GM12873 (cell line): ENCODE measurements around the gene HSPA12A.
A peak's percentile ranks its signal among the peaks of the same experiment; 100 is the strongest.

ENCODE experiments used
- TF ChIP-seq, protein P1 (sequence below): IDR thresholded peaks from 2 replicates; pipeline ENCODE4 v1.5.1; 2012; ENCODE audit warnings: low read depth, mild to moderate bottlenecking, moderate library complexity, low read length, control low read depth; ENCODE audit not compliant: insufficient read depth; ENCODE audit errors: missing control alignments

Gene HSPA12A

DNA sequence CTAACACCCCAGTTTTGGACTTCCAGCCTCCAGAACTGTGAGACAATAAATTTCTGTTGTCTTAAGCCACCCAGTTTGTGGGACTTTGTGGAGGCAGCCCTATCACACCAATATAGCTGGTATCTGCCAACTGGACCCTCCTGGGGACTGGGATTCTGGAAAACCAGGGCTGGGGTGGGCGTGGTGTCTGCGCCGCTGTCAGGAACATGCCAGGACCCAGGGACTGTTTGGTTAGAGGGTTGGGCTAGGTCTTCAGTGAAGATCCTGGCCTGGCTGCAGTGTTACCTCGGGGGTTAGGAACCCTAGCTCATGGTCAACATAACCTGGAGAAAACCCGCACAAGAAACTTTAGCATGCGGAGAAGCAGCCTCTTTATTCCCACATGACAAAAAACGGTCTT, 79.0 kb downstream of the HSPA12A start:
- TF ChIP-seq, protein P1, sequence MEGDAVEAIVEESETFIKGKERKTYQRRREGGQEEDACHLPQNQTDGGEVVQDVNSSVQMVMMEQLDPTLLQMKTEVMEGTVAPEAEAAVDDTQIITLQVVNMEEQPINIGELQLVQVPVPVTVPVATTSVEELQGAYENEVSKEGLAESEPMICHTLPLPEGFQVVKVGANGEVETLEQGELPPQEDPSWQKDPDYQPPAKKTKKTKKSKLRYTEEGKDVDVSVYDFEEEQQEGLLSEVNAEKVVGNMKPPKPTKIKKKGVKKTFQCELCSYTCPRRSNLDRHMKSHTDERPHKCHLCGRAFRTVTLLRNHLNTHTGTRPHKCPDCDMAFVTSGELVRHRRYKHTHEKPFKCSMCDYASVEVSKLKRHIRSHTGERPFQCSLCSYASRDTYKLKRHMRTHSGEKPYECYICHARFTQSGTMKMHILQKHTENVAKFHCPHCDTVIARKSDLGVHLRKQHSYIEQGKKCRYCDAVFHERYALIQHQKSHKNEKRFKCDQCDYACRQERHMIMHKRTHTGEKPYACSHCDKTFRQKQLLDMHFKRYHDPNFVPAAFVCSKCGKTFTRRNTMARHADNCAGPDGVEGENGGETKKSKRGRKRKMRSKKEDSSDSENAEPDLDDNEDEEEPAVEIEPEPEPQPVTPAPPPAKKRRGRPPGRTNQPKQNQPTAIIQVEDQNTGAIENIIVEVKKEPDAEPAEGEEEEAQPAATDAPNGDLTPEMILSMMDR: no peak

DNA sequence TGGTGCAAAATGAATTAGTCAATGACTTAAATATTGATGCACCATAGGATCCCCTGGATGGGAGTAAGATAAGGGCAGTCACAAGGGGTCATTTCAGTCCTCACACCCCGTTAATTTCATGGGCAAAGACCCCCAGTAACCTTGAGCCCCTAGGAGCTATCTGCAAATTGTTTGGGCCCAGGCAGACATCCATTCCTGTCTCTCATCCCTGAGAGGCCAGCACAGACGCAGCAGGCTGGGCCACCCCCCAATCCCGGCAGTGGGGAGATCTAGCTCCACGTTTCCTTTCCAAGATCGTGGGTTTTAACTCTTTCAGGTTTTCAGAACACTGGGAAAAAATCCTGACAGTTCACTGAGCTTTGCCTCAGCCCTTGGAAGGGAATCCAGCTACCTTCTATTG, 81.5 kb downstream of the HSPA12A start:
- TF ChIP-seq, protein P1: no peak

DNA sequence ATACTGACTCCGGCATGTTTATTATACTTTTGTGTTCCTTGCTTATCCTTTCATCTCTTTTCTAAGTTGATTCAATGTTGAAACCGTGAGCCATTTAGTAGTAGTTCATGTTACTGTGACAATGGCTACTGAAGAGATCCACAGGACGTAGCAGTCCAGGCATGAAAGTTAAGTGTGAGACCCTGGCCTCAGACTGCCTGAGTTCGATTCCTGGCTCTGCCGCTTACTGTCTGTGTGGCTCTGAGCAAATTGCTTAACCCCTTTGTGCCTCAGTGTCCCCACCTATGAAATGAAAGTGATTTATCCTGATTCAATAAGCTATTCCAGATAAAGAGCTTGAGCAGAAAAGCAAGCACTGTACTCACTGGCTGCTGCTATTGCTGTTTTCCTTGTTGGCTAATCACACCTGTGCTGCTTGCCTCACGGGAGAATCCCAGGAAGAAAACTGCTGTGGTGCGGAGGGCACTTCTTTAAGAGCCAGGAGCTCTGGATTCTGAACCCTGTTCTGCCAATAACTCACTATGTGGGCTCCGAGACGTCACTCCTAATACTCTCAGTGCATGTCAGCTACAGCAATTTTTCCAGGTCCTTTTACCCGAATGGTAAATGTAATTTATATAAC, 83.2 kb downstream of the HSPA12A start:
- TF ChIP-seq, protein P1: no peak

DNA sequence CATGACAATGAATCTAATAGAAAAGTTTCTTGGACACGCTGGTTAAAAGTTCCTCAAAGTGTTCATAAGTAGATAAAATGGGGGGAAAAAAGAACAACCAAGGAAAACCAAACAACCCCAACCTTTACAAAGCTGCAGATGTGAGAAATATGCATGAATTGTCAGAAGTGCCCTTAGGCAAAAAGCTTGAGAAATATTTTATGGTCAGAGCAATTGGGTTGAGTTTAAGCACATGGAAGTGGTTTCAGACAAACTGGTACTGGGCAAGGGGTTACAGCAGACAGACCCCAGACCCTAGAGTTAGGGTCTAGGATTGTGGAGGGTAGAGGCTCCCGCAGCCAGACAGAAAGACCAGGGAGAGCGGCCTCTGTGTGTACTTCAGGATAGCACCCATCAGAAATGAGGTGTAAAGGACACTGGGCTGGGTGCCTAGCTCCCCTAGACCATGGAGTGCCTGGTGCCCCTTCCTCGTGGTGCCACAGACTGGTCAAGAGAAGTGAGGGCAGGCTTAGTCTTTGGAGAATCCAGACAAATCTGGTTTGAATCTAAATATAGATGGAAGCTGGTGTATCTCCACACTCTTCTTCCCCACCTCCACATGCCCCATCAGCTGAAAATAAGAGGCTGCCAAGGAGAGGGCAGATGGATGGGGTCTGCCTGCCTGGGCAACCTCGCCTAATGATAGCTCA, 84.4 kb downstream of the HSPA12A start:
- TF ChIP-seq, protein P1: no peak

DNA sequence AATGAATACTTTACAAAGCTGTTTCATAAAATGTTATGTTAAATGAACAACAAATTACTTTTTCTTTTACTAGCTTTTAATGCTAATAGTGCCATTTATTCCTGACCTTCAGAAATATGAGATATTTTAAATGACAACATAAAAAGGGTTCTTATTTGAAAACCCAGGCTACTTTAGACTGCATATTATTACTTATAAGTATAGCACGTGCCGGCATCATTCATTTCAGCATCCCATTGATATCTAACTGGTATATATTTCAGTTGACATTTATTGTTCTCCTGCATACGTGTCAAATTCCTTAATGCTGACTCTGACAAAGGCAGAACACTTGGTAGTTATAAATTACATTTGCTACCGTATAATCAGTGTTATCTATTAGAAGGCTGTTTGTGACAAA, 86.3 kb downstream of the HSPA12A start:
- TF ChIP-seq, protein P1: no peak

DNA sequence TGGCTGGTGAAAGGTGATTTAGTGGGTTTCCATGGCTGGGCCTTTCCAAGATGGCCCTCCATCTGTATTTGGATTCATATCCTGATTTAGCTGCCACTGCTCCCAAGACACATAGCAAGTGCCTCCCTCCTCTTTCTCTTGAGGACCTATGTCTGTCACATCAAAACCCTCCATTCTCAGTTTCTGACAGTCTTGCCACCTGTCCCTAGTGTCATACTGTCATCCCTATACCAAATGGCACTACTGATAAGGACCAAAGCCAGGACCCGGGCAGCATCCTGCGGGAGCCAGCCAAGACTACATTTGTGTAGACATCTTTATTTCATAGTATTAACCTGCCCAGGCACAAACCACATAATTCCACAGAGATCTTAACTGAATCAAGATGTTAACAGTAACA, 86.8 kb downstream of the HSPA12A start:
- TF ChIP-seq, protein P1: no peak

DNA sequence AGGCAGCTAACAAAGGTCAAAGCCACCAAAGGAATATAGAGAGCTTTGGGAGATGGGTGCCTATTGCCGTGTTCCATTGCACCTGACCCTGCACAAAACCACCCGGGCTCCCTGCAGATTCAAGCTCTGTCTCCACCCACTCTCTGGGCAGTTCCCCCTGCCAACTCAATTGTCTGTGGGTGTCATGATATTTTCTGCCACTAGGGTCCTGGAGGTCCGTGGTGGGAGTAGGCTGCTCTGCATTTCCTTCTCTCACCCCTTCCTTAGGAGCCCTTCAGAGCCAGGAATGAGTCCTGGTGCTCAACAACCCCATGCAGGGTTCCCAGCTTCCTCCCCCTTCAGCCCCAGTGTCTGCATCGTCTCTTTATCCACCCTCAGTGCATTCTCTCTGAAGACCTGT, 87.5 kb downstream of the HSPA12A start:
- TF ChIP-seq, protein P1: peak; percentile 51
